ENCODE data around the gene NSD2.

NSD2 gene

DNA sequence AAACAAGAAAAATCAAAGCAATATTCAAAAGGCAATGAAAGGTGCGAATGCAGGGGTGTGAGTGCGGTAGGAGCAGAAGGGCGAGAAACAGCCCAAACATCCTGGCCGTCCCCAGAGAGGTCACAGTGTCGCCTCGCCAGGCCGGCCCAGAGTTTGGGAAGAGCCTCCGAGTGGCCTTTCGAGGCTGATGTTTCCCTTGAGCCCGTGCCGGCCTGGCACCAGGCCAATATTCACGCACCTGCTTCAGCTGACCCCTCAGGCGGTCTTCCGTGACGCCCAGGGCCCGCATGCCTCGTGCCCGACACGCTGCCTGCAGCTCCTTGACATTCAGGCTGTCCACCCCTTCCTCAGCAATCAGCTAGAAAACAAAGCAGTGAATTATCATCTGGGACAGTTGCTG, 45.9 kb upstream of the NSD2 start:
- TF ChIP-seq SIN3A (IDR thresholded peaks at IDR 0.05; ENCODE audit: borderline replicate concordance, insufficient read depth, low read length): no peak
- TF ChIP-seq POLR2AphosphoS5 (IDR thresholded peaks at IDR 0.05; ENCODE audit: low read depth, low read length): no peak
- TF ChIP-seq, protein P1, sequence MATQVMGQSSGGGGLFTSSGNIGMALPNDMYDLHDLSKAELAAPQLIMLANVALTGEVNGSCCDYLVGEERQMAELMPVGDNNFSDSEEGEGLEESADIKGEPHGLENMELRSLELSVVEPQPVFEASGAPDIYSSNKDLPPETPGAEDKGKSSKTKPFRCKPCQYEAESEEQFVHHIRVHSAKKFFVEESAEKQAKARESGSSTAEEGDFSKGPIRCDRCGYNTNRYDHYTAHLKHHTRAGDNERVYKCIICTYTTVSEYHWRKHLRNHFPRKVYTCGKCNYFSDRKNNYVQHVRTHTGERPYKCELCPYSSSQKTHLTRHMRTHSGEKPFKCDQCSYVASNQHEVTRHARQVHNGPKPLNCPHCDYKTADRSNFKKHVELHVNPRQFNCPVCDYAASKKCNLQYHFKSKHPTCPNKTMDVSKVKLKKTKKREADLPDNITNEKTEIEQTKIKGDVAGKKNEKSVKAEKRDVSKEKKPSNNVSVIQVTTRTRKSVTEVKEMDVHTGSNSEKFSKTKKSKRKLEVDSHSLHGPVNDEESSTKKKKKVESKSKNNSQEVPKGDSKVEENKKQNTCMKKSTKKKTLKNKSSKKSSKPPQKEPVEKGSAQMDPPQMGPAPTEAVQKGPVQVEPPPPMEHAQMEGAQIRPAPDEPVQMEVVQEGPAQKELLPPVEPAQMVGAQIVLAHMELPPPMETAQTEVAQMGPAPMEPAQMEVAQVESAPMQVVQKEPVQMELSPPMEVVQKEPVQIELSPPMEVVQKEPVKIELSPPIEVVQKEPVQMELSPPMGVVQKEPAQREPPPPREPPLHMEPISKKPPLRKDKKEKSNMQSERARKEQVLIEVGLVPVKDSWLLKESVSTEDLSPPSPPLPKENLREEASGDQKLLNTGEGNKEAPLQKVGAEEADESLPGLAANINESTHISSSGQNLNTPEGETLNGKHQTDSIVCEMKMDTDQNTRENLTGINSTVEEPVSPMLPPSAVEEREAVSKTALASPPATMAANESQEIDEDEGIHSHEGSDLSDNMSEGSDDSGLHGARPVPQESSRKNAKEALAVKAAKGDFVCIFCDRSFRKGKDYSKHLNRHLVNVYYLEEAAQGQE (IDR thresholded peaks at IDR 0.05; ENCODE audit: insufficient read depth in 1 of 2, low read depth in 2 of 2, low read length in 2 of 2): no peak
- TF ChIP-seq TAF1 (IDR thresholded peaks at IDR 0.05; ENCODE audit: borderline replicate concordance, insufficient read depth, low read length): no peak
- no peak for TF ChIP-seq FOXP2 (optimal IDR thresholded peaks at IDR 0.05; ENCODE audit: borderline replicate concordance, extremely low read depth, extremely low read length, insufficient read depth)

DNA sequence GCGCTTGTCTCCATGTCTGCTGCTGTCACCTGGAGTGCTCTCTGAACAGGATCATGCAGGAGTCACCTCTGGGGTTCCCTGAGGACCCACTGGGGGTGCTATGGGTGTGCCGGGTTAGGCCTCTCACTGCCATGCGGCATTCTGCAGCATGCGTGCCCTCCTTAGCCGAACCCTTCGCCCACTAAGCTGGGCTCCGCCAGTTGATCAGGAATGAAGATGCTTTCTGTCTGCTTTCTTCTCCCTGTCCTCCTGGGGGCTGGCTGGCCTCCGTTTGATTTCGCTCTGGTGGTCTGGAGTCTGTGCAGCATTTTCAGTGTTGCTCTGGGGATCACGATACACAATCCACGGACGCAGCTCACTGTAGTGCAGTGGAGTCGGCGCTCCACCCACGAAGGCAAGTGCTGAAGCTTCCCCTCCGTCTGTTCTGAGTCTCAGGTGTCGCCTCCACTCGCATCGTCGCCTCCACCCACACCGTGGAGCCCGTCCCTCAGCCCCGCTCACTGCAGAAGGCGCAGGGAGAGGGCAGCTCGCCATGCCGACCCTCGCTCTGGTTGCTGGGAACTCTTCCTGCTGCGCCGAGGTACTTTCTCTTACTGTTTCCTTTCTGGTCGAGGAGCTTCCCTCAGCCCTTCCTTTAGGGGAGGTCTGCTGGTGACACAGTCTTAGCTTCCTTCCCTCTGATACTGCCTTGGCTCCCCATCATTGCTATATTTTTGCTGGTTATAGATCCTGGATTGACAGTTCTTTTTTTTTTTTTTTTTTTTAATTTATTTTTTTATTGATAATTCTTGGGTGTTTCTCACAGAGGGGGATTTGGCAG, 44.5 kb upstream of the NSD2 start:
- TF ChIP-seq POLR2AphosphoS5 (IDR thresholded peaks at IDR 0.05; ENCODE audit: low read depth, low read length) (no peak), SIN3A (IDR thresholded peaks at IDR 0.05; ENCODE audit: borderline replicate concordance, insufficient read depth, low read length) (no peak), TAF1 (IDR thresholded peaks at IDR 0.05; ENCODE audit: borderline replicate concordance, insufficient read depth, low read length) (no peak), FOXP2 (optimal IDR thresholded peaks at IDR 0.05; ENCODE audit: borderline replicate concordance, extremely low read depth, extremely low read length, insufficient read depth) (no peak)
- TF ChIP-seq, protein P1 (IDR thresholded peaks at IDR 0.05; ENCODE audit: insufficient read depth in 1 of 2, low read depth in 2 of 2, low read length in 2 of 2): no peak

DNA sequence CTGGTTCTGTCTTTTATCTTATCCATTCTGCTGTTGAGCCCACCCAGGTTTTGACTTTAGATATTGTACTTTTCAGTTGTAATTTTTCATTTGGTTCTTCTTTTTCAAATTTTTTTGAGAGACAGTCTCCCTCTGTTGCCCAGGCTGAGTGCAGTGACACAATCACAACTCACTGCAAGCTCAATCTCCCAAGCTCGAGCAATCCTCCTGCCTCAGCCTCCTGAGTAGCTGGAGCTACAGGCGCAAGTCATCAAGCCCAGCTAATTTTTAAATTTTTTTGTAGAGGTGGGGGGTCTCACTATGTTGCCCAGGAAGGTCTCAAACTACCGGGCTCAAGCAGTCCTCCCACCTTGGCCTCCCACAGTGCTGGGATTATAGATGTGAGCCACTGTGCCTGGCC, 41.0 kb upstream of the NSD2 start:
- TF ChIP-seq TAF1 (IDR thresholded peaks at IDR 0.05; ENCODE audit: borderline replicate concordance, insufficient read depth, low read length): no peak
- TF ChIP-seq, protein P1 (IDR thresholded peaks at IDR 0.05; ENCODE audit: insufficient read depth in 1 of 2, low read depth in 2 of 2, low read length in 2 of 2): no peak
- no peak for TF ChIP-seq FOXP2 (optimal IDR thresholded peaks at IDR 0.05; ENCODE audit: borderline replicate concordance, extremely low read depth, extremely low read length, insufficient read depth)
- TF ChIP-seq POLR2AphosphoS5 (IDR thresholded peaks at IDR 0.05; ENCODE audit: low read depth, low read length): no peak
- no peak for TF ChIP-seq SIN3A (IDR thresholded peaks at IDR 0.05; ENCODE audit: borderline replicate concordance, insufficient read depth, low read length)

DNA sequence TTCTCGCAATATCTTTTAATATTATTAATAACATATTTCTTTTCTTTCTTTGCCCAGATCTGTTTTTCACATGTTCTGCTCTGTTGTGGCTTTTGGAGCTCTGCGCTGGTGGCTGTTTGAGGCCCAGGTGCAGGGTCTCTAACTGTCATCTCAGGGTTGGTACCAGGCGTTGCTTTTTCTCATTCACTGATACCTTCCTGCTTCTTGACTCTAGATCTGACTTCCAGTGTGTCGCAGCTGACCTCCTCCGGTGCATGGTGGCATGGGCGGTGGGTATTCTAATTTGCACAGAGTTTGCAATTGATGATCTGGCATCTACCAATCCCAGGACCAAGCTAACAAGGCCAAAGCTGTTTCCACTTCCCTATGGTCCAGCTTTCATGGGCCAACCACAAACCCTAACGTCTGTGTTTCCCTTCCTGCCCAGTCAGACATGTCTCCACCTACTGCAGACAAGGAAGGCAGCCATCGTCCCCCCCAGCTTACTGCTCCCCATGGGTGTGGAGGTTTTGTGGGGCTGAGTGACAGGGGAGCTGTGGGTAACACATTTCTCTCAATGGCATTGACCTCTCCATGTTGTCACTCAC, 40.5 kb upstream of the NSD2 start:
- TF ChIP-seq TAF1 (IDR thresholded peaks at IDR 0.05; ENCODE audit: borderline replicate concordance, insufficient read depth, low read length) (no peak), SIN3A (IDR thresholded peaks at IDR 0.05; ENCODE audit: borderline replicate concordance, insufficient read depth, low read length) (no peak), POLR2AphosphoS5 (IDR thresholded peaks at IDR 0.05; ENCODE audit: low read depth, low read length) (no peak), FOXP2 (optimal IDR thresholded peaks at IDR 0.05; ENCODE audit: borderline replicate concordance, extremely low read depth, extremely low read length, insufficient read depth) (no peak)
- TF ChIP-seq, protein P1 (IDR thresholded peaks at IDR 0.05; ENCODE audit: insufficient read depth in 1 of 2, low read depth in 2 of 2, low read length in 2 of 2): no peak

Data from PFSK-1 (cell line).